ENCODE data around the gene VANGL2.

VANGL2 gene

DNA sequence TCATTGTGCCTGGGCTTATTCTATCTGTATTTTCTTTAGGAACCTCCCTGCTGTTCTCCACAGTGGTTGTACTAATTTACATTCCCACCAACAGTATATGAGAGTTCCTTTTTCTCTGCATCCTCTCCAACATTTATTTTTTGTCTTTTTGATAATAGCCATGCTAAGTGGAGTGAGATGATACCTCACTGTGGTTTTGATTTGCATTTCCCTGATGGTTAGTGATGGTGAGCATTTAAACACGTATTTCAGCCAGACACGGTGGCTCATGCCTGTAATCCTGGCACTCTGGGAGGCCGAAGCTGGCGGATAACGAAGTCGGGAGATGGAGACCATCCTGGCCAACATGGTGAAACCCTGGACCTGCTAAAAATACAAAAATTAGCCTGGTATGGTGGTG lies 64.8 kb downstream of the VANGL2 start:
- no peak for DNase-seq

DNA sequence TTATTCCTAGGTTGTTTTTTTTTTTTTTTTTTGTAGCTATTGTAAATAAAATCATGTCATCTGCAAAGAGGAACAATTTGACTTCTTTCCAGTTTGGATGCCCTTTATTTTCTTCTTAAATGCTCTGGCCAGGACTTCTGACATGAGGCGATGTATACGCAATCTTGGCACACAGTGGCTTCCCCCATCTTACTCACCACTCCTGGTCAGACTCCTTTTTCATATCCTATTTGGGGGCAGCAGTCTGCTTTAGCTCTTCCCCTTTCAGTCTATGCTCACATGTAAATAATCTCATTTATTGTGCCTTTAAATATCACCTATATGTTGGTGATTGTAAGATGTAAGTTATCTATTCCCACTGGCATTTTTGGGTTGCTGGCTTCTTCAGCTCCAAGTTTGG lies 66.6 kb downstream of the VANGL2 start:
- no peak for DNase-seq

GRCh38 chr1:160467576-160467975 lies 67.2 kb downstream of the VANGL2 start:
- DNase-seq, result no peak

- DNase-seq, result no peak
Measured at GRCh38 chr1:160471253-160471652, 70.9 kb downstream of the VANGL2 start.

GRCh38 chr1:160472112-160472511 lies 71.7 kb downstream of the VANGL2 start:
- no peak for DNase-seq

GRCh38 chr1:160474392-160475242 lies 74.3 kb downstream of the VANGL2 start:
- DNase-seq, result no peak
